Measurements from ENCODE around the gene LIMS2. TPM values are rescaled to one million over a fixed set of nuclear protein-coding genes. Genes with fewer than 3 reads are reported as not detected.
A peak's percentile ranks its signal among the peaks of the same experiment; 100 is the strongest.

The LIMS2 gene
- total RNA-seq, 2 donors from 2014 or later, result 9.6 to 21.4 TPM

DNA sequence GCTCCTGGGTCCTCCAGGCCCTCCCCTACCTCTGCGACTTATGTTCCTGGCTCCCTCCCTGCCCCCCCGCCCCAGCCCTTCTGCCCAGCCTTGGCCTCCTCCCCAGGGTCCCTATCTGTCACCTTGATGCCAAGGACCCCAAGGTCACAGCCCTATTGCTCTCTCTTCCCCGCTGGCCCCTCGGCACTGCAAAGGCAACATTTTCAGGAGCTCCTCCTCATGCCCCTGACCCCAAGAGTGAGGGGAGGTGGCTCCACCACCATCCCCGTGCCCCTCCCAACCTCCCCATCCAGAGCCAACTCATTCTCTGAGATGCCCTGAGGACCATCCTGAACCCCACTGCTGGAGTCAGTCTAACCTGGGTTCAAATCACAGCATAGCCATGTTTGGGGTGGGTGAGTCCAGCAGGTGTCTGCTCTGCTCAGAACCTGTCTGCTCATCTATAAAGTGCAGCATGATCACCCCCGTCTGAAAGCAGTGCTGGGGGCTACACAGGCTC is 11.7 kb downstream of the LIMS2 start:
- TF ChIP-seq, protein P1, sequence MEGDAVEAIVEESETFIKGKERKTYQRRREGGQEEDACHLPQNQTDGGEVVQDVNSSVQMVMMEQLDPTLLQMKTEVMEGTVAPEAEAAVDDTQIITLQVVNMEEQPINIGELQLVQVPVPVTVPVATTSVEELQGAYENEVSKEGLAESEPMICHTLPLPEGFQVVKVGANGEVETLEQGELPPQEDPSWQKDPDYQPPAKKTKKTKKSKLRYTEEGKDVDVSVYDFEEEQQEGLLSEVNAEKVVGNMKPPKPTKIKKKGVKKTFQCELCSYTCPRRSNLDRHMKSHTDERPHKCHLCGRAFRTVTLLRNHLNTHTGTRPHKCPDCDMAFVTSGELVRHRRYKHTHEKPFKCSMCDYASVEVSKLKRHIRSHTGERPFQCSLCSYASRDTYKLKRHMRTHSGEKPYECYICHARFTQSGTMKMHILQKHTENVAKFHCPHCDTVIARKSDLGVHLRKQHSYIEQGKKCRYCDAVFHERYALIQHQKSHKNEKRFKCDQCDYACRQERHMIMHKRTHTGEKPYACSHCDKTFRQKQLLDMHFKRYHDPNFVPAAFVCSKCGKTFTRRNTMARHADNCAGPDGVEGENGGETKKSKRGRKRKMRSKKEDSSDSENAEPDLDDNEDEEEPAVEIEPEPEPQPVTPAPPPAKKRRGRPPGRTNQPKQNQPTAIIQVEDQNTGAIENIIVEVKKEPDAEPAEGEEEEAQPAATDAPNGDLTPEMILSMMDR (IDR thresholded peaks at IDR 0.05), result no peak
- TF ChIP-seq POLR2A (IDR thresholded peaks at IDR 0.05), result no peak
- peak in 2 of 4 donors; percentile 2 to 4 for DNase-seq
- no peak overlapping the region for H3K4me3 ChIP-seq
- H3K4me1 ChIP-seq, result peaks cover 4% of the 10 kb centered on the region
- H3K27me3 ChIP-seq, result peaks cover 0 to 12% of the 10 kb centered on the region in 2 donors
- 68 to 75% methylated on average over 4 to 6 of the region's 6 CpGs for WGBS, 2 donors
- H3K9me3 ChIP-seq, result no peaks in the 10 kb centered on the region
- intact Hi-C loops (cut with DNase I), result no loop called here
- H3K27ac ChIP-seq, result peak overlapping the region in 1 of 4 donors; percentile 28
- H3K36me3 ChIP-seq (replicated peaks in 1 of 2; ENCODE audit: insufficient read depth in 1 of 2, low read depth in 2 of 2), result no peaks in the 10 kb centered on the region
- no peak for ATAC-seq

DNA sequence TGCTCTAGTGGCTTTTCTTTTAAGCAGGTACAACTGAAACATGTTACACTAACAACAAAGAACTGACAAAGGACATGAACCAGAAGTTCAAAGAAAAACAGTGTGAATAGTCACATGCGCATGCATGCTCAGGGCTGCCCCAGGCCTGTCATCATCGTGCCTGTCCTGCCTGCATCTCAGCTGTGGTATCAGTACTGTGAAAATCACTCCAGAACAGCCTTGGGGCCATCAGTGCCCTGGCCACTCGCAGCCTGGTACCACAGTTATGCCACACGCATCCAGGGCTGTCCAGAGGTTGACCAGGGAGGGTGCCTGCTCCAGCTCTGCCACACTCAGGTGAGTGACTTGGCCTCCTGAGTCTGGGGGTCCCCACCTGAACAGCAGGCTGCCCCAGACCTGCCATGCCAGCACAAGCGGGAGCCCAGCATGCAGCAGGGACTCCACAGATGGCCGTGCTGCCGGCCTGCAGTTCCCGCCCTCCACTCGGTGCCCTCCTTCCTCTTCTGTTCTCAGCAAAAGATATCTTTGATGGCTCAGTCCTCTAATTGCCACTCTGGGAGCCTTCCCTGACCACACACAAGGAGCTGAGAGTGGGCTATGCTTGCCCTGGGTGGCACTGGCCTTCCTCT is 12.3 kb downstream of the LIMS2 start:
- 88 to 89% methylated on average over 9 of the region's 9 CpGs for WGBS, 2 donors
- Histone ChIP-seq H3K27me3 (peaks cover 0 to 12% of the 10 kb centered on the region in 2 donors), H3K36me3 (replicated peaks in 1 of 2; ENCODE audit: insufficient read depth in 1 of 2, low read depth in 2 of 2) (no peaks in the 10 kb centered on the region), H3K27ac (peak overlapping the region in 2 of 4 donors; percentile 24 to 28), H3K4me1 (peaks cover 4% of the 10 kb centered on the region), H3K4me3 (no peak overlapping the region), H3K9me3 (no peaks in the 10 kb centered on the region)
- intact Hi-C loops (cut with DNase I), result no loop called here
- TF ChIP-seq, protein P1 (IDR thresholded peaks at IDR 0.05), result no peak
- no peak for TF ChIP-seq POLR2A (IDR thresholded peaks at IDR 0.05)
- ATAC-seq (no peak), DNase-seq (no peak)

DNA sequence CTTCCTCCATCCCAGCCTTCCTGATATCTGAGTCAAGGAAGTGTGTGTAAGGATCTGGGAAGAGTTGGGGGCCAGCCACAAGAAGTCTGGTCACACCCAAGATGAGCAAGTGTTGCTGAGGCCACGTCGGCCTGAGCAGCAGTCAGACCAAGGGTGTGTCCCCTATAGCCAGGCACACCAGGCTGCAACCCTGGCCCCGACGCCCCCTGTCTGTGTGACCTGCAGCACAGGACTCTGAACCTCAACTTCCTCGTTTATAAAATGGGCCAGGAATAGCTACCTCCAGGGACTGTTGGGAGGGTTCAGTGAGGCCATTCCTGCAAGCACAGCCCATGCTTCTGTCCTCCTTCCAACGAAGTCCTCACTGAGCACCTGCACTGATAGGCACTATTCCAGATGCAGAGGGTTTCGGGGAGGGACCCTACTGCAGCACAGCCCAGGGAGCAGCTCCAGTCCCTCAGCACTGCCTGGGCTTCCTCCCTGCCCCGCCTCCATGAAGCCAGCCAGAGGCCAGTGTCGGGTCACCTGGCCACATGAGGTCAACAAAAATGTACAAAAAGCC is 13.3 kb downstream of the LIMS2 start:
- H3K27ac ChIP-seq, result no peak overlapping the region
- 46% methylated on average over 9 of the region's 9 CpGs; no CpG with 5 or more reads in 1 of the 2 donors for WGBS, 2 donors
- no peak for ATAC-seq

GRCh38 chr2:127661072-127661649 is 14.2 kb downstream of the LIMS2 start:
- TF ChIP-seq, protein P1 (IDR thresholded peaks at IDR 0.05), result no peak
- no peak for TF ChIP-seq POLR2A (IDR thresholded peaks at IDR 0.05)
- no peaks in the 10 kb centered on the region for H3K36me3 ChIP-seq (replicated peaks in 1 of 2; ENCODE audit: insufficient read depth in 1 of 2, low read depth in 2 of 2)
- peaks cover 0 to 12% of the 10 kb centered on the region in 2 donors for H3K27me3 ChIP-seq
- no peaks in the 10 kb centered on the region for H3K9me3 ChIP-seq
- peaks cover 4% of the 10 kb centered on the region for H3K4me1 ChIP-seq
- intact Hi-C loops (cut with DNase I), result no loop called here
- WGBS, 2 donors, result 77 to 79% methylated on average over 8 to 14 of the region's 14 CpGs
- ATAC-seq, result no peak
- H3K4me3 ChIP-seq, result no peak overlapping the region
- peak overlapping the region in 2 of 4 donors; percentile 39 for H3K27ac ChIP-seq
- peak in 1 of 4 donors; percentile 25 for DNase-seq

More for the DNA sequence above, 13.3 kb downstream of the LIMS2 start:
- no peak overlapping the region for H3K4me3 ChIP-seq
- peaks cover 0 to 12% of the 10 kb centered on the region in 2 donors for H3K27me3 ChIP-seq
- no peak for TF ChIP-seq POLR2A (IDR thresholded peaks at IDR 0.05)
- H3K36me3 ChIP-seq (replicated peaks in 1 of 2; ENCODE audit: insufficient read depth in 1 of 2, low read depth in 2 of 2), result no peaks in the 10 kb centered on the region
- H3K4me1 ChIP-seq, result peaks cover 4% of the 10 kb centered on the region
- intact Hi-C loops (cut with DNase I), result no loop called here
- no peak for DNase-seq
- no peaks in the 10 kb centered on the region for H3K9me3 ChIP-seq

DNA sequence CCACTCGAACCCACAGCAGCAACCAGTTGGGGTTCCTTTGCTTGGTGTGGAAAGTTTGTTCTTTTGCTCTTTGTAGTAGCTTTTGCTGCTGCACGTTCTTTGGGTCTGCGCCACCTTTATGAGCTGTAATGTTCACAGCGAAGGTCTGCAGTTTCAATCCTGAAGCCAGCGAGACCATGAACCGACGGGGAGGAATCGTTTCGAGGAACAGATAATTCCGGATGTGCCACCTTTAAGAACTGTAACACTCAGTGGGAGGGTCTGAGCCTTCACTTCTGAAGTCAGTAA is 15.1 kb downstream of the LIMS2 start:
- no peak overlapping the region for H3K4me3 ChIP-seq
- no peak for ATAC-seq
- H3K27me3 ChIP-seq, result peaks cover 0 to 12% of the 10 kb centered on the region in 2 donors
- H3K27ac ChIP-seq, result peak overlapping the region in 1 of 4 donors; percentile 44
- no peaks in the 10 kb centered on the region for H3K36me3 ChIP-seq (replicated peaks in 1 of 2; ENCODE audit: insufficient read depth in 1 of 2, low read depth in 2 of 2)
- intact Hi-C loops (cut with DNase I), result no loop called here
- no peak for DNase-seq
- WGBS, 2 donors, result 83 to 85% methylated on average over 10 of the region's 10 CpGs
- TF ChIP-seq POLR2A (IDR thresholded peaks at IDR 0.05), result no peak
- TF ChIP-seq, protein P1 (IDR thresholded peaks at IDR 0.05), result no peak
- peaks cover 4% of the 10 kb centered on the region for H3K4me1 ChIP-seq
- H3K9me3 ChIP-seq, result no peaks in the 10 kb centered on the region

Data from body of pancreas (tissue), 4 donors.